CD4-positive, alpha-beta T cell (primary cell): ENCODE results near the gene LRRC3C. TPM values are rescaled to one million over a fixed set of nuclear protein-coding genes. Genes with fewer than 3 reads are reported as not detected.

Source experiments
- ATAC-seq: fragments of 200-7000 bp; cut with Tn5 transposase; one replicate; pipeline ENCODE4 v1.10.0; 2022; ENCODE audit warnings: mild to moderate bottlenecking; ENCODE audit not compliant: poor library complexity
- CTCF ChIA-PET: fragments of 350-600 bp; sonication (Branson Sonifier 250); formaldehyde crosslinking; loops from one replicate; lab custom pipeline; 2021; ENCODE audit warnings: antibody characterized with exemption, inconsistent platforms; lab: Charles Lee
- POLR2A ChIA-PET: fragments of 350-600 bp; sonication (Branson Sonifier 250); formaldehyde crosslinking; loops from one replicate; lab custom pipeline; 2021; ENCODE audit warnings: antibody characterized with exemption, inconsistent platforms; lab: Charles Lee
- DNase-seq, 14 experiments: peaks; one replicate each; pipeline ENCODE4 v3.0.0-alpha.2; 2013 to 2020; ENCODE audit warnings: mixed read lengths in 2 of 14
- H3K27ac ChIP-seq, 2 donors: one replicate each; pipeline versions ENCODE4 v1.5.1 to v1.7.0; 2013; ENCODE audit warnings: low read length in 2 of 2, low read depth in 1 of 2, mild to moderate bottlenecking in 1 of 2
- H3K27me3 ChIP-seq, 2 experiments: 1 replicate in 1 of 2; 2 replicates in 1 of 2; pipeline versions ENCODE4 v1.6.1 to v1.7.0; 2013; ENCODE audit warnings: low read length in 2 of 2, control low read depth in 1 of 2, mild to moderate bottlenecking in 1 of 2, moderate library complexity in 1 of 2; ENCODE audit not compliant: insufficient read depth in 2 of 2, control insufficient read depth in 1 of 2
- H3K36me3 ChIP-seq: one replicate; pipeline ENCODE4 v1.6.1; 2013; ENCODE audit warnings: low read length, control low read depth; ENCODE audit not compliant: insufficient read depth
- H3K4me1 ChIP-seq: one replicate; pipeline ENCODE4 v1.6.1; 2013; ENCODE audit warnings: low read length, control low read depth; ENCODE audit not compliant: insufficient read depth
- H3K4me3 ChIP-seq: one replicate; pipeline ENCODE4 v1.5.1; 2013; ENCODE audit warnings: mild to moderate bottlenecking, low read length, moderate library complexity
- H3K9me3 ChIP-seq, 2 experiments: 1 replicate in 1 of 2; 2 replicates in 1 of 2; pipeline versions ENCODE4 v1.6.1 to v1.7.0; 2013; ENCODE audit warnings: low read length in 2 of 2, mild to moderate bottlenecking in 2 of 2, control low read depth in 1 of 2, moderate library complexity in 1 of 2; ENCODE audit not compliant: control insufficient read depth in 1 of 2, insufficient read depth in 1 of 2
- H3K27ac Mint-ChIP-seq: one replicate; pipeline ENCODE4 v1.8.0; 2020; ENCODE audit warnings: mixed read lengths
- H3K27me3 Mint-ChIP-seq: one replicate; pipeline ENCODE4 v1.8.0; 2021; ENCODE audit warnings: mixed read lengths
- H3K36me3 Mint-ChIP-seq: one replicate; pipeline ENCODE4 v1.8.0; 2021; ENCODE audit warnings: low read depth, mixed read lengths
- H3K4me1 Mint-ChIP-seq: one replicate; pipeline ENCODE4 v1.8.0; 2021; ENCODE audit warnings: low read depth, mixed read lengths
- H3K4me3 Mint-ChIP-seq: one replicate; pipeline ENCODE4 v1.8.0; 2020; ENCODE audit warnings: mild to moderate bottlenecking, mixed read lengths
- H3K9me3 Mint-ChIP-seq: one replicate; pipeline ENCODE4 v1.8.0; 2020; ENCODE audit warnings: mixed read lengths
- intact Hi-C, 2 experiments: fragments of 100-400 bp; cut with DNase I in 1 of 2; cut with micrococcal nuclease in 1 of 2; formaldehyde crosslinking; loops; one replicate each; pipeline versions ENCODE4 v1.15.1 to v1.9.0; 2023 to 2025; cut with DNase I, micrococcal nuclease
- total RNA-seq, 174 experiments: library from RNA in 2 of 174; stranded (reverse) in 2 of 174; gene quantifications; one replicate each; pipeline ENCODE4 v1.2.3 and lab custom pipeline; 2021 to 2026
- TF ChIP-seq, protein P1 (sequence below): fragments of 200-600 bp; IDR thresholded peaks from one replicate; pipeline ENCODE4 v1.8.0; 2022; ENCODE audit warnings: antibody characterized with exemption, mild to moderate bottlenecking

The LRRC3C gene
- total RNA-seq, 2 experiments from 2014 or later = not detected

DNA sequence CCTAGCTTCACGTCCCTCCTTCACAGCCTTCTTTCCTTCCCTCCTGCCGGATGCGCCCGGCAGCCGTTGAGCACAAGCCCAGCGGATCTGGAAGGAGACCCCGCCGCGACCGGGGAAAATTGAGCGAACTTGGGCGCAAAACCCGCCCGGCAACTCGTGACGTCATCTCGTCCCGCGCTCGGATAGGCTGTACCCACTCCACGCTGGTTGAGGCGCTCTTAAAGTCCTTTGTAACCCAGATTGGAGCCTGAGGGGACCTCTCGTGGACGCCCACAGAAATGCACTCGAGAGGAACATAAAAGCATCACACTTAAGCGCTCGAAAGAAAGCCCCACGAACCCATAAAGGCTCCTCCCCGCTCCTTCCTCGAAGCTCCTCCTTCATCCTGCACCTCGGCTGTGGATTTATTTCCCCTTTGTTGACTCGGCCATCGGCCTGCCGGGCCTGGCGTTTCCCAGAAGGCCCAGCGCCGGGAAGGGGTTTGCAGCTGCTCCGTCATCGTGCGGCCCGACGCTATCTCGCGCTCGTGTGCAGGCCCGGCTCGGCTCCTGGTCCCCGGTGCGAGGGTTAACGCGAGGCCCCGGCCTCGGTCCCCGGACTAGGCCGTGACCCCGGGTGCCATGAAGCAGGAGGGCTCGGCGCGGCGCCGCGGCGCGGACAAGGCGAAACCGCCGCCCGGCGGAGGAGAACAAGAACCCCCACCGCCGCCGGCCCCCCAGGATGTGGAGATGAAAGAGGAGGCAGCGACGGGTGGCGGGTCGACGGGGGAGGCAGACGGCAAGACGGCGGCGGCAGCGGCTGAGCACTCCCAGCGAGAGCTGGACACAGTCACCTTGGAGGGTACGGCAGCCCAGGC lies 53.0 kb downstream of the LRRC3C start, which contains the start of gene PSMD3:
Gene PSMD3, plus strand, starts transcription at position 457 of the 856 bp plus-strand sequence. Its CDS starts 164 bp downstream, at position 621.
- H3K27ac Mint-ChIP-seq = peak within 1 kb of the TSS; percentile 95
- H3K27ac ChIP-seq = peak within 1 kb of the TSS; percentile 89 to 97
- H3K4me1 Mint-ChIP-seq = peaks cover 39% of the 10 kb centered on the region
- peak within 1 kb of the TSS; percentile 89 for H3K4me3 Mint-ChIP-seq
- H3K4me1 ChIP-seq = peaks cover 25% of the 10 kb centered on the region
- intact Hi-C loops = loop anchor here (1.0 to 10.0 kb wide), 12 partner anchors 16 to 436 kb away; partner anchors contain the start of genes LRRC3C (in 2 of the 2), ORMDL3 (in 2 of the 2) and STARD3 (in 1 of the 2)
- peaks cover 19% of the 10 kb centered on the region for H3K36me3 ChIP-seq
- no peaks in the 10 kb centered on the region for H3K27me3 ChIP-seq
- H3K4me3 ChIP-seq = peak within 1 kb of the TSS; percentile 96
- POLR2A ChIA-PET = interaction anchor here (0.6 to 3.1 kb wide), 47 partner anchors 10 to 1182 kb away, joined by 3 to 46 read pairs (median 5); partner anchors contain the start of genes CASC3, CDK12, GSDMA and IKZF3
- no peaks in the 10 kb centered on the region for H3K27me3 Mint-ChIP-seq
- no peaks in the 10 kb centered on the region for H3K9me3 ChIP-seq
- ATAC-seq (peak; percentile 94), DNase-seq (peak; percentile 95 to 100 (median 98))
- H3K9me3 Mint-ChIP-seq = no peaks in the 10 kb centered on the region
- CTCF ChIA-PET = interaction anchor here (0.6 to 4.9 kb wide), 20 partner anchors 11 to 828 kb away, joined by 3 to 55 read pairs (median 4); partner anchors contain the start of genes GSDMA, IKZF3, MIEN1 and WIPF2
- TF ChIP-seq, protein P1, sequence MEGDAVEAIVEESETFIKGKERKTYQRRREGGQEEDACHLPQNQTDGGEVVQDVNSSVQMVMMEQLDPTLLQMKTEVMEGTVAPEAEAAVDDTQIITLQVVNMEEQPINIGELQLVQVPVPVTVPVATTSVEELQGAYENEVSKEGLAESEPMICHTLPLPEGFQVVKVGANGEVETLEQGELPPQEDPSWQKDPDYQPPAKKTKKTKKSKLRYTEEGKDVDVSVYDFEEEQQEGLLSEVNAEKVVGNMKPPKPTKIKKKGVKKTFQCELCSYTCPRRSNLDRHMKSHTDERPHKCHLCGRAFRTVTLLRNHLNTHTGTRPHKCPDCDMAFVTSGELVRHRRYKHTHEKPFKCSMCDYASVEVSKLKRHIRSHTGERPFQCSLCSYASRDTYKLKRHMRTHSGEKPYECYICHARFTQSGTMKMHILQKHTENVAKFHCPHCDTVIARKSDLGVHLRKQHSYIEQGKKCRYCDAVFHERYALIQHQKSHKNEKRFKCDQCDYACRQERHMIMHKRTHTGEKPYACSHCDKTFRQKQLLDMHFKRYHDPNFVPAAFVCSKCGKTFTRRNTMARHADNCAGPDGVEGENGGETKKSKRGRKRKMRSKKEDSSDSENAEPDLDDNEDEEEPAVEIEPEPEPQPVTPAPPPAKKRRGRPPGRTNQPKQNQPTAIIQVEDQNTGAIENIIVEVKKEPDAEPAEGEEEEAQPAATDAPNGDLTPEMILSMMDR = peak; percentile 70
- peaks cover 46% of the 10 kb centered on the region for H3K36me3 Mint-ChIP-seq

DNA sequence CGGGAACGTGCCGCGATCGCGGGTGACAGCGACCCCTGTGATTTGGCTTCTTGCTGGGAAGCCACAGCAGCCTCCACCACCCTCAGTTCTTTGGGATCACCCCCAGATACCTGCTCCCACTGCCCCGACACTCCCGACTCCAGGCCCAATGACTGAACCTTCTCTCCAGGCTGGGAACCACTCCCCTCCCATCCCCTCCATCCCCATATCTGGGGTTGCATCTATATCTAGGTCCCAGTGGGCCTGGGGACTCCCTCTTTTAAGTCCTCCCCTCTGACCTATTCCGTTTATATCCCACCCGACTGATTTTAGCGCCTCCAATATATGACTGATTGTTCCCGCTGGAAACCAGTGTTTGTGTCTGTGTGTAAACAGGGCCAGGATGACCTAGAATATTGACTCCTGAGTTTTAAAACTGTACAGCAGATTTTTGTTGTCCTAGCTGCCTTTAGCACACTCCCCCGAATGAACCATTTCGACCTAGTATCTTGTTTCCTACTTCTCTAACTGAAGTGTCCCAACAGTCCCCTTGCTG lies 53.7 kb downstream of the LRRC3C start:
- peak overlapping the region; percentile 89 for H3K4me3 Mint-ChIP-seq
- peaks cover 53% of the 10 kb centered on the region for H3K36me3 Mint-ChIP-seq
- DNase-seq (no peak), ATAC-seq (no peak)
- CTCF ChIA-PET = interaction anchor here (0.6 to 4.9 kb wide), 19 partner anchors 12 to 828 kb away, joined by 3 to 55 read pairs (median 5); partner anchors contain the start of genes GSDMA, IKZF3, MIEN1 and WIPF2
- no peaks in the 10 kb centered on the region for H3K9me3 ChIP-seq
- H3K27me3 ChIP-seq = no peaks in the 10 kb centered on the region
- TF ChIP-seq, protein P1 = no peak
- POLR2A ChIA-PET = interaction anchor here (0.9 to 3.1 kb wide), 35 partner anchors 10 to 1182 kb away, joined by 3 to 46 read pairs (median 6); partner anchors contain the start of genes CASC3, GSDMA, IKZF3 and LRRC3C
- H3K27ac ChIP-seq = peak overlapping the region; percentile 89 to 97
- H3K4me1 Mint-ChIP-seq = peaks cover 43% of the 10 kb centered on the region
- intact Hi-C loops = loop anchor here (2.0 to 10.0 kb wide), 7 partner anchors 106 to 436 kb away; partner anchors contain the start of gene STARD3 (in 1 of the 2)
- peak overlapping the region; percentile 95 for H3K27ac Mint-ChIP-seq
- no peaks in the 10 kb centered on the region for H3K27me3 Mint-ChIP-seq
- no peaks in the 10 kb centered on the region for H3K9me3 Mint-ChIP-seq
- H3K4me3 ChIP-seq = peak overlapping the region; percentile 96
- peaks cover 25% of the 10 kb centered on the region for H3K4me1 ChIP-seq
- peaks cover 26% of the 10 kb centered on the region for H3K36me3 ChIP-seq
